GM19099 (cell line): ENCODE measurements around the gene NARF.

Experiments used
- POLR2A ChIP-seq: IDR thresholded peaks from 3 replicates; pipeline ENCODE4 v1.6.1; 2011; ENCODE audit warnings: low read depth; ENCODE audit not compliant: insufficient read length; ENCODE audit errors: extremely low read depth

Gene NARF

GRCh38 chr17:82449883-82450356 is 8.6 kb upstream of the NARF start:
- no peak for TF ChIP-seq POLR2A

- peak; percentile 95 for TF ChIP-seq POLR2A
Measured at GRCh38 chr17:82450357-82451106, 8.0 kb upstream of the NARF start, which contains the start of gene CYBC1. Gene CYBC1 (minus strand): TSS chr17:82450752. CDS start chr17:82449254, 1,498 bp downstream.

- TF ChIP-seq POLR2A: no peak
Measured at GRCh38 chr17:82452162-82452561, 6.4 kb upstream of the NARF start.

GRCh38 chr17:82457073-82457928 is 1.2 kb upstream of the NARF start:
- TF ChIP-seq POLR2A: no peak

GRCh38 chr17:82457929-82458178 is 687 bp upstream of the NARF start:
- no peak for TF ChIP-seq POLR2A

GRCh38 chr17:82458885-82459424 is 414 bp downstream of the NARF start:
- TF ChIP-seq POLR2A: no peak

GRCh38 chr17:82461827-82462524 is 3.4 kb downstream of the NARF start:
- no peak for TF ChIP-seq POLR2A

- no peak for TF ChIP-seq POLR2A
Measured at GRCh38 chr17:82463391-82463790, 4.8 kb downstream of the NARF start.

- TF ChIP-seq POLR2A: no peak
Measured at GRCh38 chr17:82463925-82464566, 5.5 kb downstream of the NARF start.

- TF ChIP-seq POLR2A: no peak
Measured at GRCh38 chr17:82464567-82464929, 6.0 kb downstream of the NARF start.

GRCh38 chr17:82465023-82465603 is 6.6 kb downstream of the NARF start:
- TF ChIP-seq POLR2A: no peak

GRCh38 chr17:82468692-82469091 is 10.2 kb downstream of the NARF start:
- TF ChIP-seq POLR2A: no peak

- no peak for TF ChIP-seq POLR2A
Measured at GRCh38 chr17:82470065-82470464, 11.5 kb downstream of the NARF start.

GRCh38 chr17:82474223-82475010 is 15.9 kb downstream of the NARF start:
- no peak for TF ChIP-seq POLR2A
